Measurements from ENCODE around the gene OXT.

GRCh38 chr20:3037654-3038053 lies 33.8 kb upstream of the OXT start:
- TF ChIP-seq CTCF (IDR thresholded peaks at IDR 0.05; ENCODE audit: low read depth, low read length, poor library complexity, severe bottlenecking) (no peak), EZH2phosphoT487 (IDR thresholded peaks at IDR 0.05; ENCODE audit: borderline replicate concordance, low read length) (no peak)
